HL-60/S4 (cell line): ENCODE data around the gene ANKRD2.

Experiments used
- in situ Hi-C: fragments of 300-500 bp; cut with MboI; formaldehyde crosslinking; loops from 2 replicates; pipeline ENCODE4 v1.14.3; 2022; ENCODE audit warnings: low sequenced_read_pairs

Gene ANKRD2

GRCh38 chr10:97590748-97591495, 18.3 kb downstream of the ANKRD2 start:
- in situ Hi-C loops, result no loop called here

GRCh38 chr10:97593421-97593820, 20.8 kb downstream of the ANKRD2 start:
- in situ Hi-C loops, result no loop called here

DNA sequence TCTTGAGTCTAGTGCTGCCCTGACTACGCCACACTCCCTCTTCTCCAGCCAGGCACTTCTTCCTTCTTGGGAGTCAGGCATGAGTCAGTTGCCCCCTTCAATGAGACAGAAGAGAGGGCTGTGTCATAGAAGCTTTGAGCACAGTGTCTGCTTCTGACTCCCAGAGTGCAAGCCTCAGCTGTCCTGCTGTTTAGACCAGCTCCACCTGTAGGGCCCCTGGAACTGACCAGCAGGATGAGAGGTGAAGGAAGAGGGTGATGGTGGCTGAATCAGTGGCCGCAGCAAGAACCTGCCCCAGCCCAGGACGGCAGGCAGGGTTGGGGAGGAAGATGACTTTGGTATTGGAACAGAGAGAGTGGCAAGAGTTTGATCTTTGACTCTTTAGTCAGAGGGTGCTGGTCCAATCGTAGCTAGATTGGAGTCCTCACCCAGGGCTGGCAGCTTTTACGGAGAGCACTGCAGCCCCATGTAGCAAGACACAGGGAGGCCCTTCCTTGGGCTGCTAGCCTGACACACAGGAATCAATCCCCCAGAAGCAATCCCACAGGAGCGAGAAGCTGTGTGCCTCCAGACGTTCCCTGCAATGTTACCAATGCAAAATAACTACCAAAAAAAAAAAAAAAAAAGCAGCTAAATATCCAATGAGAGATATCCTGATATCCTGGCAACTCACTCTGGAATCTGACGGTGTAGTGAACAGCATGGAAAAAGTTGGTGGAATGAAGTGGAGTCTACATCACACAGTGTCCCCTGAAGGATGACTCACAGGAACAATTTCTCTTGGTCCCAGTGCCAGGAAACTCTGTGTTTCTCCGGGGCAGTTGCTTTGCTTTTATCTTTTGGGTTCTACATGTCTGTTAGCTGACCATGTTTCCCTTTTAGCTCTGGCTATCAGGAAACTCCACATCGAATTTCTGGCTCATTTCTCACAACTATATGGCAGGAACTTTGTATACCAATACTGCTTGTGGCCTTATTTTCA, 23.8 kb downstream of the ANKRD2 start:
- in situ Hi-C loops, result no loop called here

DNA sequence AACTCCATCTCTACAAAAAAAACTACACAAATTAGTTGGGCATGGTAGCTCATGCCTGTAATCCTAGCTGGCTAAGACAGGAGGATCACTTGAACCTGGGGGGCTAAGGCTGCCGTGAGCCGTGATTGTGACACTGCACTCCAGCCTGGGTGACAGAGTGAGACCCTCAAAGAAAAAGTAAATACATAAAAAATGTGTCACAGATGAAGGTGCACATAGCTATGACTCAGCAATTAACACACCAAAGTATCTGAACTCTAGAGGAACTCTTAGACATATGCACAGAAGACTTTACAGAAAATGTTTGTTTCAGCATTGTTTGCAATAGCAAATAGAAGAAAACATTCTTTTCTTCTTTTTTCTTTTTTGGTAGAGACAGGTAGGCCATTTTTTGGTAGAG, 25.2 kb downstream of the ANKRD2 start:
- in situ Hi-C loops, result no loop called here

DNA sequence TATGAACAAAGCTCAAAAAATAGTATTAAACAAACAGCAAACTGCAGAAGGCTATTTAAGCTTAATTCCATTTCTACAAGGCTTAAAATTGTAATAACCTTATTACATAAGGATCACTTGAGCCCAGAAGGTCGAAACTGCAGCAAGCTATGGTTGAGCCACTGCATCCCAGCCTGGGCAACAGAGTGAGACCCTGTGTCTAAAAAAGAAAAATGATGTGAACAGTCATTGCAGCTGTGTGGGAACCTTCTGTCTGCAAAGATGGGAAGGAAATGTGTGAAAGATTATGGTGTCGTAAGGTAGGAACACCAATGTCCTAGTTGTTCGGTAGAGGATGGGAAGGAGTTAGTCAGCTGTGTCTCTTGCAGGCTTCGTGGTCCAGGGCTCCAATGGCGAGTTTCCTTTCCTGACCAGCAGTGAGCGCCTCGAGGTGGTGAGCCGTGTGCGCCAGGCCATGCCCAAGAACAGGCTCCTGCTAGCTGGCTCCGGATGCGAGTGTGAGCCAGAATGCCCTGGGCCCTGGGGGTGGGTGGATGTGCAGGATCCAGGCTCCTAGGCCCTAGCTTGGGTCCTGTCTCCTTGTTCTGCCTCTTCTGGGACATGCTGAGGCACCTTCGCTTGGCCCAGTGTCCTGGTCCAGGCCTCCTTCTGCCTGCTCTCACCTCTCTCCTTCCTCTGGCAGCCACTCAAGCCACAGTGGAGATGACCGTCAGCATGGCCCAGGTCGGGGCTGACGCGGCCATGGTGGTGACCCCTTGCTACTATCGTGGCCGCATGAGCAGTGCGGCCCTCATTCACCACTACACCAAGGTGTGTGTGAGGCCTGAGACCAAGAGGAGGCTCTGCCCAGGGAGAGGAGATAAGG, 26.1 kb downstream of the ANKRD2 start:
- in situ Hi-C loops, result no loop called here

DNA sequence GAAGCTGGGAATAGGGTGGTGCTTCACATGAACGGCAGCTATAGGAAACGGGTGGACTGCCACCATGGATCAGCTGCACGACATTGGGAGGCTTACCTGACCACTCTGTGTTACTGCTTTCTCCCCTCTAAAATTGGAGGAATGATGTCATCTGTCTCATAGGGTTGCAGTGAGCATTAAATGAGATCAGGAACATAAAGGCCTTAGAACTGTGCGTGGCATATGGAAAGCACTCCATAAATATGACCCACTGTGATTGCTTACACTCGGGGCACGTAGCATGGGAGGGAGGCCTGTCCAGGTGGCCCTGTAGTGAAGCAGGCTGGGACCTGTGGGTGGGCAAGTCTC, 26.7 kb downstream of the ANKRD2 start:
- in situ Hi-C loops, result no loop called here

DNA sequence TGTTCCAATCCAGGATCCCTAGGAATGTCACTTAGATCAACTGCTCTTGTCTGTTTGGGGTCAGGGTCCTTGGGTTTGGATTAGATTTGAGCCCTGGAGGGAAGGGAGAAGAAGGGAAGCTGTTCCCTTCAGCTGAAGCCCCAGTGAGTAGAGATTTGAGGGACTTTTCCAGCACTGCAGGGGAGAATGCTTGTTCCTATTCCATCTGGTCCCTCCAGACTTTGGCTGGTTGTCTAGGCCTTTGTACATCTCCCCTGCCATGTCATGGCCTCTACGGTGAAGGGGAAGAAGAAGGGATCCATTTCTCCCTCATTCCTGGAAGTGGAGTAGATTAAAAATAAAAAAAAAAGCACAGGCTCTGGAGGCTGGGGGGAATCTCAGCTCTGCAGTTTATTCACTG, 28.0 kb downstream of the ANKRD2 start:
- in situ Hi-C loops, result no loop called here

DNA sequence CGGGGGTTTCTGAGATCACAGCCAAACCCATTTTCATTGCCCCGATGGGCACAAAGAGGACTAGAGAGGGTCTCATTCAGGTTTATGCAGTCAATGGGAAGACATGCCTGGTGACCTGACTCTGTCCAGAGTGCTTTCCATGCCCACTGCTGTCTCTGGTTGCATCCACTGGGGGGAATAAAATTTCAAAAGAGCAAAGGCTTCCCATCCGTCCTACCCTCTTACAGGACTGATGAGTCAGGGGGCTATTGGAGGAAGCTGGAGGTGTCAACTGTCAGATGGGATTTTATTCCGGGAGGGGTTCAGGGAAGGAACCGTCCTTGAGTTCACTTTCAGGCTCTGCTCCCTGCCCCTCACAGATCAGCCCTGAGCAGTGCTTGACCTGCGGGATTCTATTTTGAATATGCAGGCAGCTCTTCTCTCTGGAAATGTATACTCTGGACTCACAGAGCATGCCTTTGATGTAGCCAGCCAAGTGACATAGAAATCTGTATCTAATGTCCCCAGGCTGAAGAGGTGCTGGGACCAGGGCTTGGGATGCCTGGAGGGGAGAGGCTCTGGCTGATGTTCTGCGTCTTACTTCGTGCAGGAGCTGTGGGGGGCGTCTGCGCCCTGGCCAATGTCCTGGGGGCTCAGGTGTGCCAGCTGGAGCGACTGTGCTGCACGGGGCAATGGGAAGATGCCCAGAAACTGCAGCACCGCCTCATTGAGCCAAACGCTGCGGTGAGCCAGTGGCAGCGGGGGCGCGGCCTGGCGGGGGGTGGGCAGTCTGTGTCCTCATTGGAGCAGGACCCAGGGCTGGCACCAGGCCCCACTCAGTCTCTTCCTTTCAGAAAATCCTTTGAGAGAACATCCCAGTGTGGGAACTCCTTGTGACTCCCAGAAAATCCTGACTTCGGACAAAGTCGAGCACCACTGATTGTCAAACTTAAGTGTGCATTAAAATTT, 29.0 kb downstream of the ANKRD2 start:
- in situ Hi-C loops, result no loop called here

DNA sequence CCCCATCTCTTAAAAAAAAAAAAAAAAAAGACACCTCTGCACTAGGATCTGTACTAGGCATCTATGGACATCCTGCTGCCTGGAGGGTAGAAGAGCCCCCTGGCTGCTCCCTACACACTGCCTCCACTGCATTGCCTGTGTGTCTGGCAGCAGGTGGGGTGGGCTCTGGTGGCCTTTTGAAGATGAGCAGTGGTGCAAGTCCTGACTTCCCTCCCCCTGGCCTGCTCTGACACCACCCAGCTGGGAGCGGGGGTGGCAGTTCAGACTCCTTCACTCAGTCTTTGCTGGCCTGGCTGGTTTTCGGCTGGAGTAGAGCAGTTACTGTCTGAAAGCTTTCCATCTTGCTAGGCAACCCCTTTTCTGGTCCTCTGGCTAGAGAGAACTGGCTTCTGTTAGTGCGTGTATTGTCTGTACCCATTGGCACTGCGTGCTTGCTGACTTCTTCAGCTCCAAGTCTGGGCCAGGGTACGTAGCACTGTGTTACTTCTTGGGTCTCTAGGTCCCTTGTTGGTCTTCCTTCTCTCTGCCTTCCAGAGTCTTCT, 34.6 kb downstream of the ANKRD2 start:
- in situ Hi-C loops, result no loop called here

GRCh38 chr10:97608991-97609561, 36.5 kb downstream of the ANKRD2 start:
- in situ Hi-C loops, result no loop called here

DNA sequence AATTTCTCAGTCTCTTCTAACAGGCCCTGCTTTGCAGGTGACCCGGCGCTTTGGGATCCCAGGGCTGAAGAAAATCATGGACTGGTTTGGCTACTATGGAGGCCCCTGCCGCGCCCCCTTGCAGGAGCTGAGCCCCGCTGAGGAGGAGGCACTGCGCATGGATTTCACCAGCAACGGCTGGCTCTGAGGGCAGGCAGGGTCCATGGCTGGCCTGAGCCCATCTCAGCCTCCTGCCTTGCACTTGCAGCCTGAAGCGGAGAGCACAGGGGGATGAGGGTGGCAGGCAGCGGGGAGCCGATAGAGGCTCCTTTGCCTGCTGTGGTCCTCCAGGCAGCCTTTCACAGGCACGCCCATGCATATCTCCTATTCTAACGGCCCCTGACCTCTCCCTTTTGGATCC, 38.9 kb downstream of the ANKRD2 start:
- in situ Hi-C loops, result no loop called here

- in situ Hi-C loops, result no loop called here
These were observed 39.8 kb downstream of the ANKRD2 start for GRCh38 chr10:97612386-97612785.

GRCh38 chr10:97618285-97618684, 45.7 kb downstream of the ANKRD2 start:
- in situ Hi-C loops, result no loop called here

GRCh38 chr10:97618733-97619132, 46.2 kb downstream of the ANKRD2 start:
- in situ Hi-C loops, result no loop called here

DNA sequence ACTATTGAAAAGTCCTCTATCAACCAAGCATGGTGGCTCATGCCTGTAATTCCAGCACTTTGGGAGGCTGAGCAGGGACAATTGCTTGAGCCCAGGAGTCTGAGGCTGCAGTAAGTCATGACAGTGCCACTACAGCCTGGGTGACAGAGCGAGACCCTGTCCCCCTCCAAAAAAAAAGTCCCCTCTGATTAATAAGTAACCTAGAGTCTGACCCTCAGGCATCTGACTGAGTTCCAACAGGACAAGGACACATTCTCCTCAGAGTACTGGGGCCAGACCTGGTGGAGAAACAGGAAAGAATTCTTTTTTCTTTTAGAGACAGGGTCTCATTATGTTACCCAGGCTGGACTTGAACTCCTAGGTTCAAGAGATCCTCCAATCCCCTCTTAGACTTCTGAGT, 50.7 kb downstream of the ANKRD2 start:
- in situ Hi-C loops, result no loop called here

DNA sequence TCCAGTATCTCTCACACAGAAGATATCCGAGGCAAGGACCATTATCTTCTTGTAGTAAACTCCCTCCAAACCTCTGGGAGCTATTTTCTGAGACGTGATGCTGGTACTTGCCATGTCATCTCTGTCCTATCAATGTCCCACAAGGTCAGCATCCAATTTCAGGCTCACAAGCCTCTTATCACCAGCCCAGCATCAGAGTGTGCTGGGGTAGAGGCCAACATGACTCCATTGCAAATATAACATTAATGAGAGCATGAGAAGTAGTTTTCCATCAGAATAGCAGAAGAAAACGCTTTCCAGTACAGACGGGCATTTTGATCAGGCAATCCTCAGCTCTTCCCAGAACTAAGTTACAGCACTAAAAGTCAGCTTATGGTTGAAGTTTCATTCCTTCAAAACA, 55.2 kb downstream of the ANKRD2 start:
- in situ Hi-C loops, result no loop called here

- in situ Hi-C loops, result no loop called here
These were observed 55.6 kb downstream of the ANKRD2 start for GRCh38 chr10:97628228-97628627.

GRCh38 chr10:97629289-97629688, 56.7 kb downstream of the ANKRD2 start:
- in situ Hi-C loops, result no loop called here

GRCh38 chr10:97631098-97631497, 58.5 kb downstream of the ANKRD2 start:
- in situ Hi-C loops, result no loop called here
